Left ventricle myocardium inferior (tissue), 1 donor: ENCODE data around the gene STAC3. TPM values are rescaled to one million over a fixed set of nuclear protein-coding genes. Genes with fewer than 3 reads are reported as not detected.
A peak's percentile ranks its signal among the peaks of the same experiment; 100 is the strongest.

Experiments
- DNase-seq: peaks from one replicate; pipeline ENCODE4 v3.0.0-alpha.2; 2020
- H3K27ac ChIP-seq: fragments of 200-600 bp; replicated peaks from 2 replicates; pipeline ENCODE4 v1.8.0; 2021
- H3K27me3 ChIP-seq: fragments of 200-600 bp; 2 replicates; pipeline ENCODE4 v1.8.0; 2021; ENCODE audit warnings: low read depth
- H3K36me3 ChIP-seq: fragments of 200-600 bp; 2 replicates; pipeline ENCODE4 v1.8.0; 2021
- H3K4me1 ChIP-seq: fragments of 200-600 bp; 2 replicates; pipeline ENCODE4 v1.8.0; 2021
- H3K4me3 ChIP-seq: fragments of 200-600 bp; 2 replicates; pipeline ENCODE4 v1.8.0; 2021; ENCODE audit warnings: mild to moderate bottlenecking, moderate library complexity
- H3K9me3 ChIP-seq: fragments of 200-600 bp; replicated peaks from 2 replicates; pipeline ENCODE4 v1.8.0; 2021
- intact Hi-C: fragments of 100-400 bp; cut with micrococcal nuclease; formaldehyde crosslinking; loops from one replicate; pipeline ENCODE4 v1.11.0; 2022
- total RNA-seq: library from RNA; stranded (reverse); fragmentation: NEBNext Ultra II Directional; extraction: Animal tissue kit (Norgen Biotek cat#: 25700); gene quantifications from one replicate; pipeline ENCODE4 v1.2.1, GENCODE V29; 2021
- TF ChIP-seq, protein P1 (sequence below): fragments of 200-600 bp; IDR thresholded peaks from 2 replicates; pipeline ENCODE4 v1.8.0; 2021; ENCODE audit warnings: antibody characterized with exemption, mild to moderate bottlenecking, borderline replicate concordance
- donor health status: DM: no; HTN: yes; CAD: no; lungs with severe emphysema.

Gene STAC3
- total RNA-seq, 1 donor from 2014 or later: 0.69 TPM

DNA sequence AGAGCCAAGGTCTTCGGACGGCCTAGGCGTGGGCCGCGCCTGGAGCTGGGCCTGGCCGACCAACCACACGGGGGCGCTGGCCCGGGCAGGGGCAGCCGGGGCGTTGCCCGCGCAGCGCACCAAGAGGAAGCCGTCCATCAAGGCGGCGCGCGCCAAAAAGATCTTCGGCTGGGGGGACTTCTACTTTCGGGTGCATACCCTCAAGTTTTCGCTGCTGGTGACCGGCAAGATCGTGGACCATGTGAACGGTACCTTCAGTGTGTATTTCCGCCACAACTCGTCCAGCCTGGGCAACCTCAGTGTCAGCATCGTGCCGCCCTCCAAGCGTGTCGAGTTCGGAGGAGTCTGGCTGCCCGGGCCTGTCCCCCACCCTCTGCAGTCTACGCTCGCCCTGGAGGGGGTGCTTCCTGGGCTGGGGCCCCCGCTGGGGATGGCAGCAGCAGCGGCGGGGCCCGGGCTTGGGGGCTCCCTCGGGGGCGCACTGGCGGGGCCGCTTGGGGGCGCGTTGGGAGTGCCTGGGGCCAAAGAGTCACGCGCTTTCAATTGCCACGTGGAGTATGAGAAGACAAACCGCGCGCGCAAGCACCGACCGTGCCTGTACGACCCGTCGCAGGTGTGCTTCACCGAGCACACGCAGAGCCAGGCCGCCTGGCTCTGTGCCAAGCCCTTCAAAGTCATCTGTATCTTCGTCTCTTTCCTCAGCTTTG lies 25.9 kb downstream of the STAC3 start:
- TF ChIP-seq, protein P1, sequence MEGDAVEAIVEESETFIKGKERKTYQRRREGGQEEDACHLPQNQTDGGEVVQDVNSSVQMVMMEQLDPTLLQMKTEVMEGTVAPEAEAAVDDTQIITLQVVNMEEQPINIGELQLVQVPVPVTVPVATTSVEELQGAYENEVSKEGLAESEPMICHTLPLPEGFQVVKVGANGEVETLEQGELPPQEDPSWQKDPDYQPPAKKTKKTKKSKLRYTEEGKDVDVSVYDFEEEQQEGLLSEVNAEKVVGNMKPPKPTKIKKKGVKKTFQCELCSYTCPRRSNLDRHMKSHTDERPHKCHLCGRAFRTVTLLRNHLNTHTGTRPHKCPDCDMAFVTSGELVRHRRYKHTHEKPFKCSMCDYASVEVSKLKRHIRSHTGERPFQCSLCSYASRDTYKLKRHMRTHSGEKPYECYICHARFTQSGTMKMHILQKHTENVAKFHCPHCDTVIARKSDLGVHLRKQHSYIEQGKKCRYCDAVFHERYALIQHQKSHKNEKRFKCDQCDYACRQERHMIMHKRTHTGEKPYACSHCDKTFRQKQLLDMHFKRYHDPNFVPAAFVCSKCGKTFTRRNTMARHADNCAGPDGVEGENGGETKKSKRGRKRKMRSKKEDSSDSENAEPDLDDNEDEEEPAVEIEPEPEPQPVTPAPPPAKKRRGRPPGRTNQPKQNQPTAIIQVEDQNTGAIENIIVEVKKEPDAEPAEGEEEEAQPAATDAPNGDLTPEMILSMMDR: peak; percentile 66
- Histone ChIP-seq H3K36me3 (no peaks in the 10 kb centered on the region), H3K9me3 (no peaks in the 10 kb centered on the region), H3K4me1 (peaks cover 30% of the 10 kb centered on the region), H3K27me3 (peaks cover 77% of the 10 kb centered on the region), H3K27ac (no peak overlapping the region), H3K4me3 (peak overlapping the region; percentile 37)
- DNase-seq: peak; percentile 55
- intact Hi-C loops: no loop called here

DNA sequence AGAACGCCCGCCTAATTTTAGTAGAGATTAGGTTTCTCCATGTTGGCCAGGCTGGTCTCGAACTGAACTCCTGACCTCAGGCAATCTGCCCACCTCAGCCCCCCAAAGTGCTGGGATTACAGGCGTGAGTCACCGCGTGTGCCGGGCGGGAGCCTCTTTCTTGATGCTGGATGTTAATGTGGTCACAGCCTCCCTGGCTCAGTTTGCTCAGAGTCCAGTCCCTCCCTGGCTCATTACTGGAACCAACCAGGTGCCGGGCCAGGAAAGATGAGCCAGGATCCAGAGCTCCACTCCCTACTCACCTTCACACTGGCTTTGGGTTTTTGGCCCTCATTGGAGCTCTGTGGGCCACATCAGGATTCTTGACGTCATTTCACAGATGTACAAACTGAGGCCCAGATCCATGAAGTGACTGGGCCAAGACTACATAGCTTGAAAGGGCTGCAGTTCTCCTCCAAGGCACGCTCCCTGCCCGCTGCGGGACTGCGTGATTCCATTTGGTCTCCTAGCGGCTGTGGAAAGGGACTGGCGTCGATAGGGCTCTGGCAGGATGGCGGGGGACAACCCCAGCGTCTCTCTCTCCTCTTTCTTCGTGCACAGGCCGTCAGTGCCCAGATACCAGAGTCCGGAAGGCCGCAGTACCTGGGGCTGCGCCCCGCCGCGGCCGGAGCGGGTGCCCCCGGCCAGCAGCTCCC lies 26.6 kb downstream of the STAC3 start:
- no peak for DNase-seq
- Histone ChIP-seq H3K9me3 (no peaks in the 10 kb centered on the region), H3K27me3 (peaks cover 84% of the 10 kb centered on the region), H3K4me1 (peaks cover 25% of the 10 kb centered on the region), H3K36me3 (no peaks in the 10 kb centered on the region), H3K4me3 (peak overlapping the region; percentile 37), H3K27ac (no peak overlapping the region)
- TF ChIP-seq, protein P1: no peak
- intact Hi-C loops: no loop called here

DNA sequence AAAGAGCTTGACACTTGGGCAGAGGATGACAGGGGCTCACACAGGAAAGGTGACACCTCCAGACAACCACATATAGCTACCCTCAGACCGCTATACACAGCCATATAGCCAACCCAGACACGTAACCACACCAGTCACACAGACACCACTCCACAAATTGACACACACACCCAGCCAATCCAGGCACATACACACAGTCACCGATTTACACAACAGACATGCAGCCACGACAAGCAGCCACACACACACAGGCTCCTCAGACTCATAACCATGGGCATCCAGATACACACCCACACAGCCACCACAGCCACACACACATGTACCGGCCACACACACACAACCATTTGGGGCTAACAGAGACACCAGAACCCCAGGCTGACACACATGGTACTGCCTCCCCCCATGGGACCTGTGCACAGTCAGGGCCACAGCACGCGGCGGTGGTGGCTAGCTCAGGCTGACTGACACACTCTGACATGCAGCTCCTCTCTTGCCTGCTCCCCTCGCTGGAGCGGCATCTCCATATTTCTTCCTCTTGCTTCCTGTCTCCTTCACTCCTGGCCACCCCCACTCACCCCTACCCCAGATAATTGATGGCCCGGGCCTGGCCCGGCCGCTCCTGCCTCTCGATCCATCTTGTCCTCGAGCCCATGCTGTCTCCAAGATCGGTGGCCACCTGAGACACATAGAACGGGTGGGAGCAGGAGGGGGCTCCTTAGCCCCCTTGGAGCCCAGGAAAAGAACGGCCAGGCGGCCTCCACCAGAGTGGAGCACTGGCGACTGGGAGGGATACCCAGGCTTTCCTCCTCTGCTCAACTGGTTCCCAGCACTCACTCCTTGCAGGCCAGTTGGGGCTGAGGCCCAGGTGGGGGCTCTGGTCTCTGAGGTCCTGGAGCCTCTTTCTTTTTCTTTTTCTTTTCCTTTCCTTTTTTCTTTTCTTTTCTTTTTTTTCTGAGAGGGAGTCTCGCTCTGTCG lies 27.5 kb downstream of the STAC3 start:
- DNase-seq: no peak
- Histone ChIP-seq H3K4me3 (no peak overlapping the region), H3K4me1 (peaks cover 19% of the 10 kb centered on the region), H3K27me3 (peaks cover 93% of the 10 kb centered on the region), H3K36me3 (no peaks in the 10 kb centered on the region), H3K27ac (no peak overlapping the region), H3K9me3 (no peaks in the 10 kb centered on the region)
- TF ChIP-seq, protein P1: no peak
- intact Hi-C loops: no loop called here

DNA sequence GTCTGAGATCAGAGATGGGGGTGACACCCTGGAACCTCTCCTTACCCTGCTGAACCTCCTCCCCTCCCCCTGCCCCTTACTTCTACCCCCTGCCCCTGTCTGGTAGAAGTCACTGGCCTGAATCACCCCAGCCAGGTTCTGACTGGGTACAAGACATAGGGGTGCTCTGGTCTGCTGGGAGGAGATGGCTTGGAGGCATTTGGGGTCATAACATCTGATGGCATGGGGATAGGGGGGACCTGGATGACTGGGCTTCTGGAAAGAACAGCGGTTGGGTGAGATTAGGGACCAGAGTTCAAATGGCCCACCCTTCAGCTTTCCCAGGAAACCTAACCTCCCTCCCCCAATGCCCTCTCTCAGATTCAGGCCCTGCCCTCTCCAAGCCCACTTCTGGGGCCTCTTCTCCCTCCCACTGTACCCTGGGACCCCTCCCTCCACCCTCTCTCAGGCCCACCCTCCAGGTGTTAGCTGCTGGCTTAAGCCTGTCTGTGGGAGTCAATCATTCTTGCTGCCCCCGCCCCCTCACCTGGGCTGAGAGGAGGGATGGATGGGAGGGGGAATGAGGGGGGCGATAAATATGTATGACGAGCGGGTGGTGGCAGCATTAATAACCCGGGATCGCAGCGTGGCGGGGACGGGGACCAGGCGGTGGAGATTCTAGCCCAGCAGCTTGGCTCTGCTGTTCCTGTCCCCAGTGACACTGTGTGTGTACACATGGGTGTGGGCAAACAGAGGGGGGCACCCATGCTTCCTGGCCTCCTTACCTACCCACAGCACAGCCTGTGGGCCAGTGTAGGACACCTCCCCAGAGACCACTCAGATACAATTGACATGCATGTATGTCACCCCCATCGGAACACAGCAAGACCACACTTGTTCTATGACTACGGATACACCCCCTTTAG lies 28.4 kb downstream of the STAC3 start:
- H3K27ac ChIP-seq: no peak overlapping the region
- peaks cover 100% of the 10 kb centered on the region for H3K27me3 ChIP-seq
- no peak overlapping the region for H3K4me3 ChIP-seq
- H3K9me3 ChIP-seq: no peaks in the 10 kb centered on the region
- TF ChIP-seq, protein P1: no peak
- peaks cover 22% of the 10 kb centered on the region for H3K4me1 ChIP-seq
- no peaks in the 10 kb centered on the region for H3K36me3 ChIP-seq
- DNase-seq: no peak
- intact Hi-C loops: no loop called here
